ENCODE measurements around the gene HSPD1.

HSPD1 gene

DNA sequence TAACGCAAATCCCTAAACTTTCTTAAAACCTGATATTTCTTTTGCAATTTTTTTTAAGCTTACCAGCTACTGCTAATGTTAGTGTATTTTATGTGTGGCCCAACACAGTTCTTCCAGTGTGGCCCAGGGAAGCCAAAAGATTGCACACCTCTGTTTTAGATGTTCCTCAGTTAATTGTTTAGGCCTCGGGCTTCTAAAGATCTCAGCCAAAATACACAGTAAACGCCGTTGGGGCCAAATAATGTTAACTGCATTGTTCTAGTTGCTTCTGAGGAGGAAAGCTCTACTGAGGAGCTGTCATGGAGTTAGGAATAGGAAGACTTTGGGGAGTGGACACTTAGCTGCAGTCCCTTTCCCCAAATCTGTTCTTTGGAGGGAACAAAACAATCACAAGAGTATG, 2.6 kb upstream of the HSPD1 start:
- Histone ChIP-seq H3K9me3 (no peaks in the 10 kb centered on the region), H3K4me3 (ENCODE audit: low read depth in 1 of 2, low read length in 1 of 2) (no peak overlapping the region), H3K27me3 (no peaks in the 10 kb centered on the region), H3K36me3 (no peaks in the 10 kb centered on the region), H3K27ac (no peak overlapping the region), H3K4me1 (ENCODE audit: control insufficient read depth in 1 of 2, insufficient read depth in 1 of 2, low read depth in 1 of 2, low read length in 1 of 2) (peaks cover 30 to 31% of the 10 kb centered on the region in 2 experiments)
- no peak for TF ChIP-seq CTCF (IDR thresholded peaks at IDR 0.05)

DNA sequence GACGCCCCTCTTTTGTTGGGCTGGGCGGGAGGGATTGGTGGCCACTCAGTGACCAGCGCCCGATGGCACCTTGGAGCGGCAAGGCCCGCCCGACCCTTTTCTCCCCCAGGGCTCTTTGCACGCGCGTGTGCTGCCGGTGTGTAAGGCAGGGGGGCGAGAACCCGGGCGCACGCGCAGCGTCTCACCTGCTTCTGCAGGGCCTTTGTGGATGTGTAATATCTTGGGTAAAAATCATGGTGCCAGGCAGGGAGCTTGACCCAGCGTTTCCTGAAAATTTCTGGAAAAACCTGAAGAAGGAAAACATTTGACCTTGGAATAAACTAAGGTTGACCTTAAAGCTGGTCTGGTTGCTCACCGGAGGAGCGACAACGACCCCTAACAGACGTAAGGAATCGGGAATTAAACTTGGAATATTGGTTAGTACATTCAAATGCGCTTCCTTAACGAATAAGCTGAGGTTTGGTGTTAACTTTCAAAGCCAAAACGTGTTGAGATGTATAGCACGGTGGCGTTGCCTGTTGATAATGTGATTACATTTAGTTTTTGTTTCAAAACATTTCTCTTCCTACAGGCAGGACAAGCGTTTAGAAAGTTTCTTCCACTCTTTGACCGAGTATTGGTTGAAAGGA, 977 bp upstream of the HSPD1 start:
- peaks cover 2% of the 10 kb centered on the region for H3K36me3 ChIP-seq
- peak overlapping the region; percentile 93 for H3K27ac ChIP-seq
- H3K4me3 ChIP-seq (ENCODE audit: low read depth in 1 of 2, low read length in 1 of 2), result peak overlapping the region; percentile 91 to 98
- H3K9me3 ChIP-seq, result no peaks in the 10 kb centered on the region
- TF ChIP-seq CTCF (IDR thresholded peaks at IDR 0.05), result no peak
- H3K4me1 ChIP-seq (ENCODE audit: control insufficient read depth in 1 of 2, insufficient read depth in 1 of 2, low read depth in 1 of 2, low read length in 1 of 2), result peaks cover 30 to 31% of the 10 kb centered on the region in 2 experiments
- H3K27me3 ChIP-seq, result no peaks in the 10 kb centered on the region

GRCh38 chr2:197498937-197499593, 575 bp downstream of the HSPD1 start:
- no peak for TF ChIP-seq CTCF (IDR thresholded peaks at IDR 0.05)
- Histone ChIP-seq H3K27me3 (no peaks in the 10 kb centered on the region), H3K4me1 (ENCODE audit: control insufficient read depth in 1 of 2, insufficient read depth in 1 of 2, low read depth in 1 of 2, low read length in 1 of 2) (peaks cover 30 to 31% of the 10 kb centered on the region in 2 experiments), H3K27ac (peak overlapping the region; percentile 93), H3K4me3 (ENCODE audit: low read depth in 1 of 2, low read length in 1 of 2) (peak overlapping the region; percentile 91 to 98), H3K9me3 (no peaks in the 10 kb centered on the region), H3K36me3 (peaks cover 5% of the 10 kb centered on the region)

DNA sequence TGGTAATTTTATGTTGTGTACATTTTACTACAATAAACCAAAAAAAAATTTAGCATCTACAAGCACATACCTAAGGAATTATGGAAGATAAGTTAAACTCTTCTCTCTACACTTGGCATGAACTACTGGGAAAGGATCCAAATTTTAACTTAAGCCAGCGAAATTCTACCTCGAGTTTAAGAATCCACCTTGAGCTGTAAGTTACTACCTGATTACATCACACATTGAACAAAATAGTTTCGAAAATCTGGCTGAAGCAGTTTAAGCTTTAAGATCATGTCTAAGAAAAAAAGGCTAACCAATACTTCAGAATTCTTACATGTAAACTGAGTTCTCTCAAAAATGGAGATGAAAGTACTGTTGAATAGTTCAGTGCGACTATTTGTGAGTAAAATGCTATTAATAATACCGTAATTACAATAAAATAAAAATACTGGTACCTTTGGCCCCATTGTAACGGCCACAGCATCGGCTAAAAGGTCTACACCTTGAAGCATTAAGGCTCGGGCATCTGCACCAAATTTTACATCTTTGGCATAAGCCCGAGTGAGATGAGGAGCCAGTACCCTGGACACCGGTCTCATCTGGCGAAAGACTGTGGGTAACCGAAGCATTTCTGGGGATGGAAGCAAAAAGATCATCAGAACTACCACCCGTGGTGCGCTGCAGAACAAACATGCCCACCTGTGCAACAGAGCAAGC, 1.3 kb downstream of the HSPD1 start:
- no peak for TF ChIP-seq CTCF (IDR thresholded peaks at IDR 0.05)
- Histone ChIP-seq H3K4me1 (ENCODE audit: control insufficient read depth in 1 of 2, insufficient read depth in 1 of 2, low read depth in 1 of 2, low read length in 1 of 2) (peaks cover 30 to 31% of the 10 kb centered on the region in 2 experiments), H3K27me3 (no peaks in the 10 kb centered on the region), H3K4me3 (ENCODE audit: low read depth in 1 of 2, low read length in 1 of 2) (peak overlapping the region; percentile 91 to 98), H3K27ac (peak overlapping the region; percentile 93), H3K36me3 (peaks cover 5% of the 10 kb centered on the region), H3K9me3 (no peaks in the 10 kb centered on the region)

DNA sequence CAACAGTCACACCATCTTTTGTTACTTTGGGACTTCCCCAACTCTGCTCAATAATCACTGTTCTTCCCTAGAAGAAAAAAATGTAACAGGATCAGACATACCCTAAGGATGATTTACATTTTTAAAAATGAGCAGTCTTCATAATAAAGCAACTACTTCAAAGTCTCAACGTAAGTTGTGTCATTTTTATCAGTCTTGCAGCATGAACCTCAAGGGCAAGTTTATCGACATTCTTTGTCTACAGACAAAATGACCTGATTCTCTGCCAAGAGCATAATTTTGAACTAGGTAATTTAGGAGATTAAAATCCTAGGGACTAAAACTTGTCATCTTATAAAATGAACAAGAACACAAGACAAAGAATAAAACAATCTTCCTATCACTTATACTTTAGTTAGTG, 2.3 kb downstream of the HSPD1 start:
- TF ChIP-seq CTCF (IDR thresholded peaks at IDR 0.05), result no peak
- Histone ChIP-seq H3K4me3 (ENCODE audit: low read depth in 1 of 2, low read length in 1 of 2) (no peak overlapping the region), H3K27ac (no peak overlapping the region), H3K36me3 (peaks cover 10% of the 10 kb centered on the region), H3K4me1 (ENCODE audit: control insufficient read depth in 1 of 2, insufficient read depth in 1 of 2, low read depth in 1 of 2, low read length in 1 of 2) (peaks cover 30 to 31% of the 10 kb centered on the region in 2 experiments), H3K27me3 (no peaks in the 10 kb centered on the region), H3K9me3 (no peaks in the 10 kb centered on the region)

Measured in neutrophil (primary cell).